RWPE2 (cell line): Measurements from ENCODE around the gene TTLL12.
A peak's percentile ranks its signal among the peaks of the same experiment; 100 is the strongest.

Experiments
- ATAC-seq: fragments of 200-7000 bp; cut with Tn5 transposase; 3 replicates; pipeline ENCODE4 v1.9.1; 2021; ENCODE audit warnings: low read depth
- DNase-seq: peaks from one replicate; pipeline ENCODE4 v3.0.0-alpha.2; 2020; ENCODE audit warnings: low spot score
- H3K27ac ChIP-seq: fragments of 450-650 bp; 2 replicates; pipeline ENCODE4 v1.5.1; 2017; ENCODE audit warnings: mild to moderate bottlenecking; ENCODE audit not compliant: poor library complexity, severe bottlenecking
- H3K27me3 ChIP-seq: fragments of 250-450 bp; sonication (Bioruptor Pico); 2 replicates; pipeline ENCODE4 v1.5.1; 2021; ENCODE audit warnings: mild to moderate bottlenecking, moderate library complexity; ENCODE audit not compliant: insufficient read depth, poor library complexity, severe bottlenecking
- H3K36me3 ChIP-seq: fragments of 250-450 bp; sonication (Bioruptor Pico); 2 replicates; pipeline ENCODE4 v1.5.1; 2020; ENCODE audit warnings: low read depth, mild to moderate bottlenecking, moderate library complexity
- H3K4me1 ChIP-seq: fragments of 250-450 bp; sonication (Bioruptor Pico); 2 replicates; pipeline ENCODE4 v1.5.1; 2021; ENCODE audit warnings: mild to moderate bottlenecking, moderate library complexity; ENCODE audit not compliant: insufficient read depth, poor library complexity, severe bottlenecking
- H3K4me3 ChIP-seq: fragments of 250-450 bp; sonication (Bioruptor Pico); 2 replicates; pipeline ENCODE4 v1.5.1; 2021; ENCODE audit warnings: mild to moderate bottlenecking, moderate library complexity; ENCODE audit not compliant: severe bottlenecking
- H3K9me3 ChIP-seq: fragments of 250-450 bp; sonication (Bioruptor Pico); 2 replicates; pipeline ENCODE4 v1.5.1; 2021; ENCODE audit warnings: mild to moderate bottlenecking, moderate library complexity; ENCODE audit not compliant: severe bottlenecking
- CTCF ChIP-seq: fragments of 450-650 bp; IDR thresholded peaks from one replicate; pipeline ENCODE4 v1.5.1; 2017; ENCODE audit warnings: mild to moderate bottlenecking, moderate library complexity; ENCODE audit not compliant: poor library complexity, severe bottlenecking

The TTLL12 gene

GRCh38 chr22:43228330-43228729 is 41.4 kb upstream of the TTLL12 start:
- TF ChIP-seq CTCF = peak; percentile 29
- H3K27ac ChIP-seq = no peak overlapping the region
- H3K4me1 ChIP-seq = no peaks in the 10 kb centered on the region
- DNase-seq (no peak), ATAC-seq (no peak)
- H3K4me3 ChIP-seq = no peak overlapping the region
- H3K36me3 ChIP-seq = no peaks in the 10 kb centered on the region
- no peaks in the 10 kb centered on the region for H3K9me3 ChIP-seq
- H3K27me3 ChIP-seq = no peaks in the 10 kb centered on the region

GRCh38 chr22:43227239-43227630 is 40.3 kb upstream of the TTLL12 start:
- Histone ChIP-seq H3K27ac (no peak overlapping the region), H3K9me3 (no peaks in the 10 kb centered on the region), H3K27me3 (no peaks in the 10 kb centered on the region), H3K4me1 (no peaks in the 10 kb centered on the region), H3K4me3 (no peak overlapping the region), H3K36me3 (no peaks in the 10 kb centered on the region)
- ATAC-seq (no peak), DNase-seq (no peak)
- TF ChIP-seq CTCF = no peak

- no peaks in the 10 kb centered on the region for H3K4me1 ChIP-seq
- no peak overlapping the region for H3K4me3 ChIP-seq
- H3K9me3 ChIP-seq = no peaks in the 10 kb centered on the region
- no peaks in the 10 kb centered on the region for H3K27me3 ChIP-seq
- no peak overlapping the region for H3K27ac ChIP-seq
- no peaks in the 10 kb centered on the region for H3K36me3 ChIP-seq
- no peak for TF ChIP-seq CTCF
- DNase-seq (no peak), ATAC-seq (peak; percentile 46)
These were observed 39.7 kb upstream of the TTLL12 start for GRCh38 chr22:43226377-43227238.

GRCh38 chr22:43225609-43226008 is 38.7 kb upstream of the TTLL12 start:
- Histone ChIP-seq H3K36me3 (no peaks in the 10 kb centered on the region), H3K9me3 (no peaks in the 10 kb centered on the region), H3K4me1 (no peaks in the 10 kb centered on the region), H3K27me3 (no peaks in the 10 kb centered on the region), H3K4me3 (no peak overlapping the region), H3K27ac (no peak overlapping the region)
- no peak for DNase-seq
- TF ChIP-seq CTCF = no peak
- no peak for ATAC-seq

- Histone ChIP-seq H3K36me3 (no peaks in the 10 kb centered on the region), H3K4me1 (no peaks in the 10 kb centered on the region), H3K27me3 (no peaks in the 10 kb centered on the region), H3K4me3 (no peak overlapping the region), H3K27ac (no peak overlapping the region), H3K9me3 (no peaks in the 10 kb centered on the region)
- DNase-seq (no peak), ATAC-seq (no peak)
- no peak for TF ChIP-seq CTCF
These were observed 36.1 kb upstream of the TTLL12 start for GRCh38 chr22:43222987-43223386.
